ENCODE data around the gene WWOX. TPM values are rescaled to one million over a fixed set of nuclear protein-coding genes. Genes with fewer than 3 reads are reported as not detected.

WWOX gene
- total and polyA plus RNA-seq, 2 of the 13 experiments (the other 11 are each of a cell fraction or from before 2014, with no cell fraction given) = 9.1 to 37.4 TPM

DNA sequence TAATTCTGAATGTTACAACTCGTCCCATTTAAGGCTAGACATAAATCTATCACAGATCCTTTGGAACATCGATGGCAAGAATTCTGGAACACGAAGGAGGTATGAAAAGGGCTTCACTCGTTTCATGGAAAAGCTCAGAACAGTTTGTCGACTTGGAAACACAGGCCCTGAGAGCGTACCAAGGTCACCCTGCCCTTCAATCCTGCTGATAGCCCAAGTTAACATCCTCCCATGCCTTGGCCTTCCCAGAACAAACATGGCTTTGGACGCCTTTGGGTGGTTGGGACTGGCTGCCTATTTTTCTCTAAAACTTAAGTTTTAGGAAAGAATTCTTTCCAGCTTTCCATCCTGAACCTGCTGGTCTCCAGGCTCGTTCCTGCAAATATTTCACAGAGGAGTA, 1105.0 kb downstream of the WWOX start:
- in situ Hi-C loops (cut with HindIII; ENCODE audit: extremely low pct_ligation_motif_present, low pct_unique_long_range_greater_than_20kb) = no loop called here
- TF ChIP-seq KDM5B (CRISPR knock-in tag; IDR thresholded peaks at IDR 0.05; ENCODE audit: borderline replicate concordance) (no peak), ZNF333 (CRISPR knock-in tag; IDR thresholded peaks at IDR 0.05; ENCODE audit: borderline replicate concordance) (no peak), ZNF124 (CRISPR knock-in tag; IDR thresholded peaks at IDR 0.05) (no peak)
- WGBS (ENCODE audit: low lambda C conversion rate) = 5% methylated on average over 8 of the region's 8 CpGs

DNA sequence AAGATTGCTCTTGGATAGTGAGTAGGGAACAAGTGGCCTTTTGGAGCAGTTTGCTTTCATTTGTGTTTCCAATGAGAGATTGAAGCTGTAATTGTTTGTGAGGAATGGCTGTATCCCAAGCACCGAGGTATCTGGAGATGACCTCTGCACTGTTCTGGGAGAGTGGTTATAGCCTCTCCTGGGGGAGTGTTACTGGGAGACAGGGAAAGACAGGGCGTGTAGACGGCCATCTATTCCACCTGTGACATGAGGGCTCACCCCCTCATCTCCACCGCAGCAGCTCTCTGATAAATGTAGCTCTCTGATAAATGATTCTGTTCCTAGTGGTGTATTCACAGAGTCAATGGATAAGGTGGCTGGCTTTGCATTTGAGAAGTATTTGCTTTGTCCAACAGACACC, 1107.4 kb downstream of the WWOX start:
- Histone ChIP-seq H3K36me3 (replicated peaks in 1 of 2; ENCODE audit: control insufficient read depth in 1 of 2, insufficient read depth in 2 of 2, low read length in 2 of 2) (no peaks in the 10 kb centered on the region), H3K27ac (ENCODE audit: extremely low read length, insufficient read depth, low read length) (no peak overlapping the region), H3K4me2 (ENCODE audit: low read depth, low read length) (no peak overlapping the region), H3K27me3 (ENCODE audit: control insufficient read depth in 1 of 2, insufficient read depth in 2 of 2, low read length in 2 of 2) (no peaks in the 10 kb centered on the region), H3K79me2 (ENCODE audit: insufficient read depth, low read length) (no peaks in the 10 kb centered on the region), H3K4me1 (ENCODE audit: insufficient read depth, low read length) (no peaks in the 10 kb centered on the region), H3K9ac (ENCODE audit: insufficient read depth, low read depth, low read length) (no peak overlapping the region), H2AFZ (ENCODE audit: low read length) (no peak overlapping the region), H3K4me3 (replicated peaks in 1 of 3; ENCODE audit: insufficient read depth in 1 of 3, low read depth in 2 of 3, low read length in 3 of 3) (no peak overlapping the region), H3K9me3 (ENCODE audit: low read length) (no peaks in the 10 kb centered on the region), H4K20me1 (ENCODE audit: insufficient read depth, low read length) (no peaks in the 10 kb centered on the region)
- DNase-seq (ENCODE audit: low spot score) = no peak
- ATAC-seq = no peak
- CTCF ChIA-PET (ENCODE audit: low intra/inter-chr PET ratio, low total read pairs) = no interaction called here
- TF ChIP-seq TOPORS (CRISPR knock-in tag; IDR thresholded peaks at IDR 0.05) = no peak
- POLR2A ChIA-PET = no interaction called here
- WGBS (ENCODE audit: low lambda C conversion rate) = 43% methylated on average over 4 of the region's 4 CpGs
- no peak for FAIRE-seq
- intact Hi-C loops (cut with micrococcal nuclease; ENCODE audit: unreplicated experiment) (no loop called here), in situ Hi-C loops (cut with HindIII; ENCODE audit: extremely low pct_ligation_motif_present, low pct_unique_long_range_greater_than_20kb) (no loop called here)
- no TSS peak for BruUV-seq (replicated peaks)

More for the DNA sequence above, 1105.0 kb downstream of the WWOX start:
- Histone ChIP-seq H4K20me1 (ENCODE audit: insufficient read depth, low read length) (no peaks in the 10 kb centered on the region), H3K9ac (ENCODE audit: insufficient read depth, low read depth, low read length) (no peak overlapping the region), H2AFZ (ENCODE audit: low read length) (no peak overlapping the region), H3K36me3 (replicated peaks in 1 of 2; ENCODE audit: control insufficient read depth in 1 of 2, insufficient read depth in 2 of 2, low read length in 2 of 2) (no peaks in the 10 kb centered on the region), H3K27ac (ENCODE audit: extremely low read length, insufficient read depth, low read length) (no peak overlapping the region), H3K79me2 (ENCODE audit: insufficient read depth, low read length) (no peaks in the 10 kb centered on the region), H3K4me1 (ENCODE audit: insufficient read depth, low read length) (no peaks in the 10 kb centered on the region), H3K4me3 (replicated peaks in 1 of 3; ENCODE audit: insufficient read depth in 1 of 3, low read depth in 2 of 3, low read length in 3 of 3) (no peak overlapping the region), H3K9me3 (ENCODE audit: low read length) (no peaks in the 10 kb centered on the region), H3K4me2 (ENCODE audit: low read depth, low read length) (no peak overlapping the region), H3K27me3 (ENCODE audit: control insufficient read depth in 1 of 2, insufficient read depth in 2 of 2, low read length in 2 of 2) (0 out of 5 replicates have a peak, but pooled peaks cover 0 to 4% of the 10 kb centered on the region in 2 experiments)
- intact Hi-C loops (cut with micrococcal nuclease; ENCODE audit: unreplicated experiment) = no loop called here
- ChIA-PET CTCF (ENCODE audit: low intra/inter-chr PET ratio, low total read pairs) (no interaction called here), POLR2A (no interaction called here)
- BruUV-seq (replicated peaks) = no TSS peak
- DNase-seq (ENCODE audit: low spot score) (no peak), ATAC-seq (no peak), FAIRE-seq (no peak)
